Fibroblast of lung (primary cell): ENCODE results near the gene MEGF6.

Experiments
- EZH2 ChIP-seq: IDR thresholded peaks from 2 replicates; pipeline ENCODE4 v1.5.1; 2012; ENCODE audit warnings: low read length, control low read depth, mild to moderate bottlenecking; ENCODE audit errors: missing control alignments
- TF ChIP-seq, protein P1 (sequence below), 2 donors: IDR thresholded peaks in 1 of 2; conservative IDR thresholded peaks in 1 of 2; 1 replicate in 1 of 2; 2 replicates in 1 of 2; pipeline ENCODE4 v1.5.1; 2011 to 2012; ENCODE audit warnings: low read length in 2 of 2, control low read depth in 1 of 2, inconsistent platforms in 1 of 2, low read depth in 1 of 2, mild to moderate bottlenecking in 1 of 2

DNA sequence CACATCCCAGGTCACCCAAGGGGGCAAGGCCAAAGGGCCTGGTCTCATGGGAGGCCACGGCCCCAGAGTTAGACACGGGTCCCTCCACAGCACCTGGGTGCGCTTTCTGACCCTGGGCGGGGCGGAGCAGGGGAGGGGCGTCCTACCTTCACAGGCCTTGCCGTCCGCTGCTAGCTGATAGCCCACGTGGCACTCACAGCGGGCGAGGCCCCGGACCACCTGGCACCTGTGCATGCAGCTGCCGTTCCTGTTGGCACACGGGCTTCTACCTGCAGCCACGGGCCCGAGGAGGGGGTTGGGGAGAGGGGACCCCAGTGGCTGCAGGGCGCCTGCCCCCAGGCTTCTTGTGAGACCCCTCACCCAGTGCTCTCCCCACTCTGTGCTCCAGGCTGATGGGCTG, 96.9 kb downstream of the MEGF6 start:
- TF ChIP-seq, protein P1, sequence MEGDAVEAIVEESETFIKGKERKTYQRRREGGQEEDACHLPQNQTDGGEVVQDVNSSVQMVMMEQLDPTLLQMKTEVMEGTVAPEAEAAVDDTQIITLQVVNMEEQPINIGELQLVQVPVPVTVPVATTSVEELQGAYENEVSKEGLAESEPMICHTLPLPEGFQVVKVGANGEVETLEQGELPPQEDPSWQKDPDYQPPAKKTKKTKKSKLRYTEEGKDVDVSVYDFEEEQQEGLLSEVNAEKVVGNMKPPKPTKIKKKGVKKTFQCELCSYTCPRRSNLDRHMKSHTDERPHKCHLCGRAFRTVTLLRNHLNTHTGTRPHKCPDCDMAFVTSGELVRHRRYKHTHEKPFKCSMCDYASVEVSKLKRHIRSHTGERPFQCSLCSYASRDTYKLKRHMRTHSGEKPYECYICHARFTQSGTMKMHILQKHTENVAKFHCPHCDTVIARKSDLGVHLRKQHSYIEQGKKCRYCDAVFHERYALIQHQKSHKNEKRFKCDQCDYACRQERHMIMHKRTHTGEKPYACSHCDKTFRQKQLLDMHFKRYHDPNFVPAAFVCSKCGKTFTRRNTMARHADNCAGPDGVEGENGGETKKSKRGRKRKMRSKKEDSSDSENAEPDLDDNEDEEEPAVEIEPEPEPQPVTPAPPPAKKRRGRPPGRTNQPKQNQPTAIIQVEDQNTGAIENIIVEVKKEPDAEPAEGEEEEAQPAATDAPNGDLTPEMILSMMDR (conservative IDR thresholded peaks at IDR 0.05 in 1 of 2, IDR thresholded peaks at IDR 0.05 in 1 of 2; ENCODE audit: low read depth in 1 of 2, low read length in 2 of 2), result no peak
- no peak for TF ChIP-seq EZH2
